A673 (cell line): Measurements from ENCODE around the gene PLXNA3. TPM values are rescaled to one million over a fixed set of nuclear protein-coding genes. Genes with fewer than 3 reads are reported as not detected.

Experiments used
- BruUV-seq: library from RNA; stranded (reverse); fragments of 400-500 nt; replicated peaks from 2 replicates; lab custom pipeline; 2021; lab: Mats Ljungman, UMichigan
- CTCF ChIA-PET: fragments of 300-600 bp; sonication (Branson Sonifier 250); formaldehyde crosslinking; loops from one replicate; lab custom pipeline; 2022; ENCODE audit warnings: antibody characterized with exemption; lab: Charles Lee
- POLR2A ChIA-PET: fragments of 300-600 bp; sonication (Branson Sonifier 250); formaldehyde crosslinking; loops from one replicate; lab custom pipeline; 2022; ENCODE audit warnings: antibody characterized with exemption; ENCODE audit not compliant: low non-redundant PET; lab: Charles Lee
- DNase-seq: peaks from one replicate; pipeline ENCODE4 v3.0.0-alpha.2; 2015; ENCODE audit warnings: low spot score
- H3K27ac ChIP-seq: fragments of 200-600 bp; sonication (generic); 2 replicates; pipeline ENCODE4 v1.5.1; 2016; ENCODE audit warnings: mixed run types, low read depth, mild to moderate bottlenecking, mixed read lengths, antibody characterized with exemption, low read length; ENCODE audit not compliant: poor library complexity, severe bottlenecking
- H3K27me3 ChIP-seq: fragments of 200-600 bp; sonication (generic); replicated peaks from 2 replicates; pipeline ENCODE4 v1.6.1; 2017; ENCODE audit warnings: mixed run types, low read depth, mild to moderate bottlenecking, mixed read lengths, antibody characterized with exemption, low read length; ENCODE audit not compliant: insufficient read depth, poor library complexity
- H3K36me3 ChIP-seq: fragments of 200-600 bp; sonication (generic); 2 replicates; pipeline ENCODE4 v1.6.1; 2016; ENCODE audit warnings: mixed run types, mild to moderate bottlenecking, mixed read lengths, antibody characterized with exemption, low read length; ENCODE audit not compliant: insufficient read depth, poor library complexity, severe bottlenecking
- H3K4me1 ChIP-seq: fragments of 200-600 bp; sonication (generic); 2 replicates; pipeline ENCODE4 v1.6.1; 2017; ENCODE audit warnings: mixed run types, mild to moderate bottlenecking, mixed read lengths, antibody characterized with exemption, low read length; ENCODE audit not compliant: insufficient read depth, poor library complexity, severe bottlenecking
- H3K4me3 ChIP-seq: fragments of 200-600 bp; sonication (generic); 2 replicates; pipeline ENCODE4 v1.5.1; 2016; ENCODE audit warnings: low read depth, mixed run types, mild to moderate bottlenecking, mixed read lengths, low read length; ENCODE audit not compliant: poor library complexity, severe bottlenecking
- H3K9me3 ChIP-seq: fragments of 200-600 bp; sonication (generic); 2 replicates; pipeline ENCODE4 v1.6.1; 2016; ENCODE audit warnings: mixed run types, low read depth, mild to moderate bottlenecking, mixed read lengths, antibody characterized with exemption, low read length; ENCODE audit not compliant: poor library complexity, severe bottlenecking
- EZH2 ChIP-seq: fragments of 200-600 bp; sonication (generic); IDR thresholded peaks from 2 replicates; pipeline ENCODE4 v1.6.1; 2017; ENCODE audit warnings: borderline replicate concordance, low read depth, mild to moderate bottlenecking, mixed read lengths, antibody characterized with exemption, low read length; ENCODE audit not compliant: poor library complexity, severe bottlenecking
- intact Hi-C: fragments of 100-400 bp; cut with micrococcal nuclease; formaldehyde crosslinking; loops from one replicate; pipeline ENCODE4 v1.10.0; 2022; ENCODE audit not compliant: unreplicated experiment
- total RNA-seq: library from RNA; stranded (reverse); gene quantifications from 2 replicates; pipeline ENCODE4 v1.2.3, GENCODE V29; 2021
- TF ChIP-seq, protein P1 (sequence below): fragments of 300-800, 200-600 bp; sonication (generic); conservative IDR thresholded peaks from 2 replicates; pipeline ENCODE4 v1.5.1; 2017; ENCODE audit warnings: low read depth, mild to moderate bottlenecking, antibody characterized with exemption, low read length, moderate library complexity, mixed read lengths

PLXNA3 gene
- total RNA-seq, 1 experiment from 2014 or later, result 54.6 TPM

DNA sequence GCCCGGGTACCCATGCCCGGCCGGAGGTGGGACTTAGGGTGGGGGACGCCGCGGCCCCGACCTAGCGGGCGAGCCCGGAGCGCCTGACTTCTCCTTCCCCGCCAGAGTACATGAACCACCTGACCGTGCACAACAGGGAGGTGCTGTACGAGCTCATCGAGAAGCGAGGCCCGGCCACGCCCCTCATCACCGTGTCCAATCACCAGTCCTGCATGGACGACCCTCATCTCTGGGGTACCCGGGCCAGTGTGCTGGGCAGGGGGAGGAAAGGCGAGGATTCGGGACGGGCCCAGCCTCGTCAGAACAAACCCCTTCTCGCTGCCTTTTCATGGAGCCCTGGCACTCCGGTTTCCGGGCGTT lies 46.1 kb upstream of the PLXNA3 start:
- no TSS peak for BruUV-seq
- Histone ChIP-seq H3K36me3 (no peaks in the 10 kb centered on the region), H3K27me3 (no peaks in the 10 kb centered on the region), H3K9me3 (no peaks in the 10 kb centered on the region), H3K27ac (peak overlapping the region; percentile 74), H3K4me1 (no peaks in the 10 kb centered on the region), H3K4me3 (peak overlapping the region; percentile 79)
- no peak for TF ChIP-seq EZH2
- TF ChIP-seq, protein P1, sequence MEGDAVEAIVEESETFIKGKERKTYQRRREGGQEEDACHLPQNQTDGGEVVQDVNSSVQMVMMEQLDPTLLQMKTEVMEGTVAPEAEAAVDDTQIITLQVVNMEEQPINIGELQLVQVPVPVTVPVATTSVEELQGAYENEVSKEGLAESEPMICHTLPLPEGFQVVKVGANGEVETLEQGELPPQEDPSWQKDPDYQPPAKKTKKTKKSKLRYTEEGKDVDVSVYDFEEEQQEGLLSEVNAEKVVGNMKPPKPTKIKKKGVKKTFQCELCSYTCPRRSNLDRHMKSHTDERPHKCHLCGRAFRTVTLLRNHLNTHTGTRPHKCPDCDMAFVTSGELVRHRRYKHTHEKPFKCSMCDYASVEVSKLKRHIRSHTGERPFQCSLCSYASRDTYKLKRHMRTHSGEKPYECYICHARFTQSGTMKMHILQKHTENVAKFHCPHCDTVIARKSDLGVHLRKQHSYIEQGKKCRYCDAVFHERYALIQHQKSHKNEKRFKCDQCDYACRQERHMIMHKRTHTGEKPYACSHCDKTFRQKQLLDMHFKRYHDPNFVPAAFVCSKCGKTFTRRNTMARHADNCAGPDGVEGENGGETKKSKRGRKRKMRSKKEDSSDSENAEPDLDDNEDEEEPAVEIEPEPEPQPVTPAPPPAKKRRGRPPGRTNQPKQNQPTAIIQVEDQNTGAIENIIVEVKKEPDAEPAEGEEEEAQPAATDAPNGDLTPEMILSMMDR, result no peak
- POLR2A ChIA-PET, result no interaction called here
- DNase-seq, result peak; percentile 48
- CTCF ChIA-PET, result no interaction called here
- intact Hi-C loops, result no loop called here

DNA sequence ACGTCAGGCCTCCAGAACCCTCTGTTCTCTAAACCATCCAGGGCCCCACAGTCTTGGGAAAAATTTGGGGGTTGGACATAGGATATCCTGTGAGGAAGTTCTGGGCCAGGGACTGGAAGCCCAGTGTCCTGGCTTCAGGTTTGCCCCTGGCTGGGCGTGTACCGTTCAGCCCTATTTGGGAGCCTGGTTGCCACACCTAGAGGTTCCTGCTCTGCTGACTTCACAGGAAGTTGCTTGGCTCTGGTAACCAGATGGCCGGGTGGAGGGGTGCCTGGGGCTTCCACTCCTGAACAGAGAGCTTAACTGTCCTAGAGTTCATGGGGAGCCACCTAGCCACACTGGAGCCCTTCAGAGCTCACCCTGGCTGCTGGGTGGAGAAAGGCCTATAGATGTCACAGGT lies 45.6 kb upstream of the PLXNA3 start:
- no peak for DNase-seq
- no TSS peak for BruUV-seq
- CTCF ChIA-PET, result no interaction called here

DNA sequence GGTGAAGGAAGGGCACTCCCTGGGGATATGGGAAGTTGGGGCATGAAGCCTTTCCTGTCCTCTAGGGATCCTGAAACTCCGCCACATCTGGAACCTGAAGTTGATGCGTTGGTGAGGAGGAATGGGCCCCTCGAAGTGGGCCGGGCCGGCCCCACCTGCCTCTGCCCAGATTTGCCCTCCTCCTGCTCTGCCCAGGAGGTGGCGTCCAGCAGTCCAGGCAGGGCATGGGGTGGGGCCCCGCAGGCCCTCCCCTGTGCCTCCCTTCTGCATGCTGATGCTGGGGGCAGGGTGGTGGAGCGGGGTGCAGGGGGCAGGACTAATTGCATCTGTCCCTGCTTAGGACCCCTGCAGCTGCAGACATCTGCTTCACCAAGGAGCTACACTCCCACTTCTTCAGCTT lies 44.9 kb upstream of the PLXNA3 start:
- Histone ChIP-seq H3K27ac (no peak overlapping the region), H3K36me3 (no peaks in the 10 kb centered on the region), H3K27me3 (no peaks in the 10 kb centered on the region), H3K4me3 (no peak overlapping the region), H3K4me1 (no peaks in the 10 kb centered on the region), H3K9me3 (no peaks in the 10 kb centered on the region)
- intact Hi-C loops, result no loop called here
- ChIA-PET POLR2A (no interaction called here), CTCF (no interaction called here)
- BruUV-seq, result no TSS peak
- no peak for TF ChIP-seq EZH2
- TF ChIP-seq, protein P1, result no peak
- no peak for DNase-seq

More for the DNA sequence above, 45.6 kb upstream of the PLXNA3 start:
- intact Hi-C loops, result no loop called here
- TF ChIP-seq EZH2, result no peak
- TF ChIP-seq, protein P1, result no peak
- H3K4me1 ChIP-seq, result no peaks in the 10 kb centered on the region
- no peaks in the 10 kb centered on the region for H3K27me3 ChIP-seq
- peak overlapping the region; percentile 79 for H3K4me3 ChIP-seq
- H3K36me3 ChIP-seq, result no peaks in the 10 kb centered on the region
- peak overlapping the region; percentile 30 for H3K27ac ChIP-seq
- no peaks in the 10 kb centered on the region for H3K9me3 ChIP-seq
- POLR2A ChIA-PET, result no interaction called here
